Measurements from ENCODE around the gene RPS17.
"Not testable (repeated sequence)": the region's sequence is repeated elsewhere in the genome, so short reads cannot be mapped to it uniquely, and the experiment has no call there.

Gene RPS17

GRCh38 chr15:82505842-82506241 lies 34.4 kb downstream of the RPS17 start:
- FAIRE-seq = not testable (repeated sequence)

GRCh38 chr15:82504074-82504473 lies 36.2 kb downstream of the RPS17 start:
- not testable (repeated sequence) for FAIRE-seq

GRCh38 chr15:82502700-82503339 lies 37.4 kb downstream of the RPS17 start:
- not testable (repeated sequence) for FAIRE-seq

GRCh38 chr15:82500772-82501171 lies 39.5 kb downstream of the RPS17 start:
- FAIRE-seq = not testable (repeated sequence)

- not testable (repeated sequence) for FAIRE-seq
These were observed 42.3 kb downstream of the RPS17 start for GRCh38 chr15:82497978-82498377.

- FAIRE-seq = not testable (repeated sequence)
These were observed 52.0 kb downstream of the RPS17 start for GRCh38 chr15:82488250-82488649.

- not testable (repeated sequence) for FAIRE-seq
These were observed 53.2 kb downstream of the RPS17 start for GRCh38 chr15:82487045-82487444.

Measured in A204.1 (cell line).